GM04504 (cell line): Measurements from ENCODE around the gene LNP1.

Source experiments
- DNase-seq: peaks from one replicate; pipeline ENCODE4 v3.0.0-alpha.2; 2012; ENCODE audit warnings: low read depth

The LNP1 gene

DNA sequence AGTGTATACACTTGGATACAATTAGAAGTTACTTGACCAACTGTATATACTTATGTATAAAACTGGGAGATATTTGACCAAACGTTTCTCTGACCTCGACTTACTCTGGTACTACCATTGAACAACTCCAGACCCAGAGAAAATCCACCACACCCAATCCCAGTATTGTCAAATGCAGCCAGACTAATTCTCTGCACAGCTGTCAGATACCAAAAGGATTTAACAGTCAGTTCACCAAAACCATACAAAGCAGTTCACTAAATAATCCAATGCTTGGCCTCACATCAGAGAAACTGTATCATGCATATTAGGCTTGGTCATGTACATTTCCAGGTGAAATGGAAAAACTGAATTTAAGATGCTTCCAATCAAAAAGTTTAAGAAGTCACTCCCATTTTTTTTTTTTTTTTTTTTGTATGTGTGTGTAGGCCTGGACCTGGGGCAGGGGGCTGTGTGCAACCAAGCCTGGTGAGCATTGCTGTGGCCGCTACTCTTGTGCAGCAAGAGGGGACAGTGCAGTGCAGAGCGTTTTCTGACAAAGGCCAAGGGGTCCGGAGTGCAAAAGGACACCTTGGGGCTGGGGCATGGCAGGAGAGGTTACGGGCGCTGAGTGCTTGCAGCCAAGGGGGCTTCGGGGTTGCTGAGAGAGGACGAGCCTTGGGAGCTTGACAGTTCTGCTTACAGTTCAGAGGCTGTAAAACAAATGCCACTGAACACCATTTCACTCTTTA lies 1.8 kb upstream of the LNP1 start:
- no peak for DNase-seq

DNA sequence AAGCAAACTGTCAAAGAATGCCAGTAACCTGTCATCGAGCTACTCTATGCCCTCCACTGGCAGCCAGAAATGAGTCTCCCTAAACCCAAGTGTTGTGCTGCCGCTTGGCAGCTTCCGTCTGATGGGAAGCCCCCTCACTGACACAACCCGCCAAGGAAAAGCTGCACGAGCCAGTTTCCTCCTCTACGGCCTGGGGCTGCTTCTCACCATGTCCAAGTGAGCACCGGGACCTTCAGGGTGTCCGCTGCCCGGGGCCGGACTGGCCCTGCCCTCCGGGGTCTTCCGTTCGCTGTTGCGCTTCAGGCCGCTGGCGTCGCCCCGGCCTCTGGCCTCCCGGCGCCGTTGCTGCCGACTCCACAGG lies 940 bp upstream of the LNP1 start:
- DNase-seq, result no peak

DNA sequence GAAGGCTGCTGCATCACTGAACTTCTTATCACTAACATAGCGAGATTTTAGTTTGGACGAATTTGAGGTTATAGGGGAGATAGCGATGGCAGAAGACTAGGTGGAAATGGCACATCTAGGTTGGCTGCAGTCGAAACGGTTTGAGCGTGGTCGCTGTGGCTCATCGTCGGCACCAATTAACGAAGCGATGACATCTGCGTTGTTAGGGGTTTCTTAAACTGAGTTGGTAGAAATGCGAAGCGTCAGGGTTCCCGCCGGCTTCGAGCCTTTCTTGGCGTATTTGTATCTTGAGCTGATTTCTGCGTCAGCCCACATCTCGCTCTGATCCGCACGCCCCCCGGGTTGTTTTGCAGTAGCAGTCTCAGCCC lies 319 bp downstream of the LNP1 start:
- no peak for DNase-seq

DNA sequence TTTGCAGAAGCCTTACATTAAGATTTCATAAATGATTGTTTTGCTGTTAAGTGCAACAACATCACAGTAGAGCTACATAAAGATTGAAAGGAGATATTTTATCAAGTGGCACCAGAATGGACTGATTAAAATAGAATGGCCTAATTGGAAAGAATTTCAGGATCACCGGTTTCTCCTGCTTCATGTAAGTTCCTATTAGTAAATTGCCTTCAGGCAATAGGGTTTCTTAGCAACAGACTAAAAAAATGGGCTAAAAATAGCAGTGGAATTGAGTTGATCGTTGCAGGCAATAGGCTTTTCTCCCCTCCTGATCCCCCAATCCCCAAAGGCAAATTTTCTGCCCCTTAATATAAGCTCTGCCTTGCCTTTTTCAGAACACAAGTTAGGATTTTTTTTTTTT lies 917 bp downstream of the LNP1 start:
- DNase-seq, result no peak

DNA sequence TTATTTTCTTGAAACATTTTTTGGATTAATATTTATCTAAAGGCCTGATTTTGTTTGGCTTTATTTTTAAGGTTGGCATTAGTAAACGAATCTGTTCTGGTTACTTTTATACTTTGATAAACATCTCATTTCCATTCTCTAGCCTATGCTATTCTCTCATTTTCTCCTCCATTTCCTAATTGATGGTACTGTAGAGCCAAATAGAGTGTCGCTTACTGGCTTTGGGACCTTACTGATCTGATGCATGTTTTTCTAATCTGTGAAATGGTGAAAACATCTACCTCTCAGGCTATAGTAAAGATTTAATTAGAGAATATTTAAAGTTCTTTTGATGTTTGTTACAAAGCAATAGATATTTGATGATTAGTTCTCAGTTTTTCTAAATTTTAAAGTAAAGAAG lies 1.6 kb downstream of the LNP1 start:
- no peak for DNase-seq

DNA sequence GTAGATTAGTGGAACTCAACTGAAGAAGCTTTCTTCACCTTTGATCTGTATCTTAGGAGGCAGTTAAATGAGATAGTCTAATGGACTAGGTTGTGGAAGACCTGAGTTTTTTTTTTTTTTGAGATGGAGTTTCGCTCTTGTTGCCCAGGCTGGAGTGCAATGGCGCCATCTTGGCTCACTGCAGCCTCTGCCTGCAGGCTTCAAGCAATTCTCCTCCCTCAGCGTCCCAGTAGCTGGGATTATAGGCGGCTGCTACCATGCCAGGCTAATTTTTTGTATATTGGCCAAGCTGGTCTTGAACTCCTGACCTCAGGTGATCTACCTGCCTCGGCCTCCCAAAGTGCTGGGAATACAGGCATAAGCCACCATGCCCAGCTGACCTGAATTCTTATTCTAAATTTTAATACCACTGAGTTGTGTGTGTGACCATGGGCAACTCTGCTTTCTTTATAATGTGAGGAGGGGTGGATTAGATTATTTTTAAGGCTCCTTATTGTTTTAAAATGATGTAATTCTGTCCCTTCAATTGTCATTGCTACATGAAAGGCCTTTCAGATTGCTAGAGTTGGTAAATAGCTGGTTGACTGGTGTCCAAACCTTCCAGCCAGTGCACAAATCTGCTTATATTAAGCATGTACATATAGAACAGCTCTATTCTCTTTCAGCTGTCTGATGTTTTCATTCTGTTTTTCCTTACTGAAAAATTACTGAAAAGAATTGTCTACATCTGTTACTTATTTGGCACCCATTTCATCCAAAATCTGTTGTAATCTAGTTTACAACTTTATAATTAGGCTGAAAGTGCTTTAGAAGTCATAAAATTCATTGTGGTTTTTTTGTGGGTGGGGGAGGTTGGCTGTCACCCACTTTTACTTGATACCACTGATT lies 2.3 kb downstream of the LNP1 start:
- no peak for DNase-seq

DNA sequence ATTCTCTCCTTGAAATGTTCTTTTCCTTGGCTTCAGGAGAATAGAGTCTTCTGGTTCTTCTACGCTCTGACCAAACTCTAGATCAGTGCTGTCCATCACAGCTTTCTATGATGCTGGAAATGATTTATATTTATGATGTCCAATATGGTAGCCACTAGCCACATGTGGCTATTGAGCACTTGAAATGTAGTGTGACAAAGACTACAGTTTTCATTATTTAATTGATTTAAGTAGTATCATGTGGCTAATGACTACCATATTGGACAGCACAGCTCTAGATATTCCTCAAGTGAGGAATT lies 2.9 kb downstream of the LNP1 start:
- DNase-seq, result no peak

DNA sequence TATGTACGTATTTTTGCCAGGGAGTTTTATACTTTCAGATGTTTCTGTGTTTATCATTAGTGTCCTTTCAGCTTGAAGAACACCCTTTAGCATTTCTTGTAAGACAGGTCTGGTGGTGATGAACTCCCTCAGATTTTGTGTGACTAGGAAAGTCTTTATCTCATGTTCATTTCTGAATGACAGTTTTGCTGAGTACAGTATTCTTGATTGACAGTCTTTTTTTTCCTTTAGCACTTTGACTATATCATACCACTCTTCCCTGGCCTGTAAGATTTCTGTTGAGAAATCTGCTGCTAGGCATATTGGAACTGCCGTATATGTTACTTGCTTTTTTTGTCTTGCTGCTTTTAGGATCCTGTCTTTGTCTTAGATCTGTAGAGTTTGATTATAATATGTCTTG lies 5.8 kb downstream of the LNP1 start:
- no peak for DNase-seq

DNA sequence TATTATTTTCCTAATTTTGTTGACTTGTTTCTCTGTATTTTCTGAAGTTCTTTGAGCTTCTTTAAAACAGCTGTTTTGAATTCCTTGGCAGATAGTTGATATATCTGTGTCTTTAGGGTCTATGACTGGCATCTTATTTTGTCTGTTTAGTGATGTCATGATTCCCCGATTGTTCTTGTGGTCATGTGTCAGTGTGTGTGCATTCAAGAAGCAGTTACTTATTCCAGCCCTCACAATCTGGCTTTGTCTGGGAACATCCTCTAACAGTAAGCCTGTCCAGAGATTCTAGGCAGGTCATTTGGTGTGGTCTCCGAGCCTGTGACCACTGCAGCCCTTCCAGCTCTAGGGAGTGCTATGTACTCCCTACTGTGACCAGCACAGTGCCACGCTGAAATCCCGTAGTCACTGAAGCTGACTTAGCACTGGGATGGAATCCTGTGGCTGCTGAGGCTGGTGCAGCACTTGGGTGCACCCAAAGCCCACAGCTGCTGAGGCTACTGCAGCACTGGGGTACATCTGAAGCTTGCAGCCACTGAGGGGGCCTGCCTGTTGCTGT lies 6.7 kb downstream of the LNP1 start:
- DNase-seq, result no peak

DNA sequence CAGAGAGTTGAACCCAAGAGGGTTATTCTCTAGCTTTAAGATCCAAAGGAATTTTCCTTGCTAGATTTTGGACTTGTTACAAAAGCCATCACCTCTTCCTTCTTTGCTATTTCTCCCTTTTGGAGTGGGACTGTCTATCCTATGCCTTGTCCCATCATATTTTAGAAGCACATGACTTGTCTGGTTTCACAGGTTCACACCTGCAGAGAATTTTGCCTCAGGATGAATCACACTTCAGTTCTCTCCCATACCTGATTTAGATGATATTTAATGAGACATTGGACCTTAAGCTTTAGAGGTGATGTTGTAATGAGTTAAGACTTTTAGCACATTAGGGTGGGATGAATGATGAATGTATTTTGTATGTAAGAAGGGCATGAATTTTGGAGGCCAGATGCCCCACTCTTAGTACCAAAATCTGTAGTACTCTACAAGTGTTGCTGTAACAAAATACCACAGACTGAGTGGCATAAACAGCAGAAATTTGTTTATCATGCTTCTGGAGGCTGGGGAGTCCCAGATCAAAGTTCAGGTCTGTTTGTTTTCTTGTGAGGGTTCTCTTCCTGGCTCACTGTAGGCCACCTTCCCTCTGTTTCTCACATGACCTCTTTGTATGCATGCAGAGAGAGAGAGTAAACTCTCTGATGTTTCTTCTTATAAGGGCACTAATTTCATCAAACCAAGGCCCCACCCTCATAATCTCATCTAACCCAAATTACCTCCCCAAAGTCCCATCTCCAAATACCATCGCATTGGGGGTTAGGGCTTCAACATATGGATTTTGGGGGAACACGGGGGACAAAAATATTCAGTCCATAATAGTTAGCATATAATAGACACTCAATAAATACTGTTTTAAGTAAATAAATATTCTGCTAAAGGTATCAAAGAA lies 10.0 kb downstream of the LNP1 start:
- DNase-seq, result no peak

DNA sequence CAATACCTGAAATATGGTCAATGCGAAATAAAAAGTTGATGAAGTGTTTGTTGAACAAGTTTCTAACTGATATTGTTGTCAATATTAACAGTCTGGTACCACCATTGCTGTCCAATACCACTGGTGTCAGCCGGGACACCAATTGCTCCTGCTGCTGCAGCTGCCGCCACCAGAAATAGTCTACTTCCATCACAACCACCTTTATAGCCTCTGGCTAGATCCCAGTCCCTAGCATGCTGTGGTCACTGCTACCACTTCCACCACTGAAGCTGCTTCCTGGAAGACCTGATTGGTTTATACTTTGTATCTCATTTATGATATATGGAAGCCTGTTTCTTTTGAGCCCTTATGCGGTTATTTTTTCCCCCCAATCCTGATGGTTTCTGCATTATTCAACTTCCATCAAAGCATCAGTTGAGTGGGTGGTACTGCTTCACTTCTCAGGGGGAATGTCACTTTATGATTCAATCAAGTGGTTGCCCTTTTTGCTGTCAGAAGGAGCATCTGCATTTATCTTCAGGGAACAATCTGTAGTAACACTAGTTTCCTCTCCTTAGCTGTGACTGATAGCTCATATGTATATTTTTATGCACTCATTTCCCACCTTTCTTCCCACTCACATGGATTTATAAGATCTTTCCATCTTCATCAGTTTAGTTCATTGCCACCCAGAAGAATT lies 11.7 kb downstream of the LNP1 start:
- DNase-seq, result no peak

DNA sequence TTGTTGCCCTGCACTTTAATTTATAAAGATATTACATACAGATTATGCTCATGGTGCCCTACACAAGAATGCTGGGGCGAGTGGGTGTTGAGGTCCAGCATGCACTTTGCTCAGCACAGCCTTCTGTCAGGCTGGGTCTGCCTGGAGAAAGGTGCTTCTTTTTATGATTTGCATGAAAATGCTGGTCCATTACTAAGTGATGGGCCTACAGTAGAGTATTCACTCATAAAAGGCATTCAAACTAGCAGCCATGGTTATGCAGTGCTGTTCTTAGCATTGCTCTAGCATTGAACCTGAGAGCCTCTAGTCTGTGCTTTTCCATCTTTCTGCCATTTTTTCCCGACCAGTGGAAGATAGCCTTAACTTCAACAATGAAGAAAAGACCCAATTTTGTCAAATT lies 12.3 kb downstream of the LNP1 start:
- DNase-seq, result no peak

DNA sequence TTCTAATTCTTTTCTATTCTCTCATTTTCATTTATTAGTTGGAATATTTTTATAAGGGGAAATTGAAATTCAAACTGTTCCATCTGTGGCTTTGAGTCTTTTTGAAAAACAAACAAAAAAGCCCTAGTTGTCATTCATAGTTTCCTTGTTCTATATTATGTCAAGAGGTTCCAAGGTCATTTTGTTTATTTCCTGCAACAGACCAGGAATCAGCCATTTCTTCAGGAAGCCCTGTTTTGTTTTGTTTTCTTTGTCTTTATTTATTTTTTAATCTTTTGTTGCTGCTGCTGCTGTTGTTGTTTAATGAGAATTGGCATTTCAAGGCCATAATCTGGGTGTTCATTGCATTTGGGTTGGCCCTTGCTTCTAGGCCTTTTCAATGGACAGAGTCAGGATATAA lies 14.8 kb downstream of the LNP1 start:
- DNase-seq, result no peak

DNA sequence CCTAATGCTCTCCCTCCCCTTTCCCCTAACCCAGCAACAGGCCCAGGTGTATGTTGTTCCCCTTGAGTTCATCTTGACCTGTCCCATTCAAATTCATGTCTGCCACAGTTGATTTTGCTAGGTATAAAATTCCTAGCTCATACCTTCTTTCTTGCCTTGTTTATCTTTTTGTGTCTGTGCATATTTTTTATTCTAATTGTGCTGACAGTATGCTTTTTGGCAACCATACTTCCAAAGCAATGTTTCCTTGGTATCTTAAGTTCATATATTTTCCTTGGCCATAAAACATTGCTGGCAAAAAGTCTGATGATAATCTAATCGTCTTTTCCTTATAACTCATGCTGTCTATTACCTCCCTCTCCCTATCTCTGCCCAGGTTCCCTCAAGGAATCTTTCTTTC lies 15.5 kb downstream of the LNP1 start:
- DNase-seq, result no peak

DNA sequence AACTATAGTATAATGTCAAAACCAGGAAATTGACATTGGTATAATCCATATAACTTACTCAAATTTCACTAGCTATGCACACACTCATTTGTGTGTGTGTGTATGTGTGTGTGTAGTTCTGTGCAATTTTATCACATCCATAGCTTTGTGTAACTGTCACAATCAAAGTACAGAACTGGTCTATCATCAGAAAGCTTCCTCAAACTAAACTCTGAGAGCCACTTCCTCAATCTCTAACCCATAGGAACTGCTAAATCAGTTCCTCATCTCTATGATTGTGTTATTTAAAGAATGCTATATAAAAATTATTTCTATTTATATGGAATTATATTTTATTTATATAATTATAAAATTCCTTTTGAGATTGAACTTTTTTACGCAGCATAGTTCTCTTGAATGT lies 18.1 kb downstream of the LNP1 start:
- no peak for DNase-seq

DNA sequence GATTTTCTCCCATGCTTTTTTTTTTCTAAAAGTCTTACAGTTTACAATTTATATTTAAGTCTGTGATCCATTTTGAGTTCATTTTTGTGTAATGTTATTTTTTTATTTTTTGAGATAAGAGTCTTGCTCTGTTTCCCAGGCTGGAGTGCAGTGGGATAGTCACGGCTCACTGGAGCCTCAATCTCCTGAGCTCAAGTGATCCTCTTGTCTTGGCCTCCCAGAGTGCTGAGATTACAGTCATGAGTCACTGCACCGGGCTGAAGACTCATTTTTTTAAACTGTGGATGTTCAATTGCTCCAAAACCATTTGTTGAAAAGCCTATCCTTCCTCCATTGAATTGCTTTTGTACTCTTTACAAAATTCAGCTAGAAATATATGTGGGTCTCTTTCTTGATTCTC lies 19.5 kb downstream of the LNP1 start:
- no peak for DNase-seq

DNA sequence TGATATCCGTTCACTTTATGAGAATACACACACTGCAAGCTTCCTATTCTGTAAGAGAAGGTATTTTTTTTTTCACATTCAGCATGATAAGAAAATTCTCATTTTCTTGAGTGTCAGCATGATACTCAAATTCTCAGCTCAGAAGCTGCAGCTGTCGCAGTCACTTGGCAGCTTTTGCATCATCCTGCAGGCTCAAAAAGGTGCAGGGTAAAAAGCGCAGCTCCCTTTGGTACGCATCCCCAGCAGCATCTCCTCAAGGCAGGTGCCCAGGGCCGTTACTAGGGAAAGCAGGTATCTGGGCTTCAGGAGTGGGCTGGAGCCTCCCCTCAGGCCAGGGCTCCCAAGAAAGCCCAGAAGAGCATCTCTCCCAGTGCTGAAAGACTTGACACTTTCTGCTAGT lies 22.3 kb downstream of the LNP1 start:
- DNase-seq, result no peak

DNA sequence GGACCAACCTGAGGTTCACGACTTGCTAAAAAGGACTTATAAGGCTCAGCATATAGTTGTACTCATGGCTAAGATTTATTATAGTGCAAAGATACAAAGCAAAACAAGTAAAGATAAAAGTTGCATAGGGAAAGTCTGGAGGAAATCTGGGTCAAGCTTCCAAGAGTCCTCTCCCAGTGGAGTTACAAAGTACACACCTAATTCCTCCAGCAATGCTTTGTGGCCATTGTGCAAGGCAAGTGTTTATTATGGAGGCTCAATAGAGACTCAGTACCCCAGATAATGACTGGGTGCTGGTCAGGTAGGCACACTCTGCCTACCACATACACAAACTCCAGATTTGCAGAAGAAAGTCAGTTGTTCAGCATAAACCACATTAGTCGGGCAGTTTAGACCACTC lies 22.9 kb downstream of the LNP1 start:
- DNase-seq, result no peak

DNA sequence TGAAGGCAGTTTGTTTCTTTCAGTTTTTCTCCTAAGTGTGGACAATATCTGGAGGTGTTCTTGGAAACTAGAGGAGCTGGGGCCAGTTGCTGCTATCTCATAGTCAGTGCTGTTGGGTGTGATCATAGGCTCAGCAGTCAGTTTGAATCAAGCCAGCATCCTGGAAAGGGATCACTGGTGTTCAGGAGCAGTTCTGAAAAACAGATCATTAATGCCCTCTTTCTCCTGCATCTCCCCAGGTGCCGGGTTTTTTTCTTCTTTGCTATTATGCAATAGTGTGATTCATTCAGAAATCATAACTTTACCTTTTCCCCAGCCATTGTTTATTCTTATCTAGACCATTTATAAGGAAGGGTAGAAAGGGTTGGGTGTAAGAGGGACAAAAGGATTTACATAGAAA lies 24.0 kb downstream of the LNP1 start:
- no peak for DNase-seq

DNA sequence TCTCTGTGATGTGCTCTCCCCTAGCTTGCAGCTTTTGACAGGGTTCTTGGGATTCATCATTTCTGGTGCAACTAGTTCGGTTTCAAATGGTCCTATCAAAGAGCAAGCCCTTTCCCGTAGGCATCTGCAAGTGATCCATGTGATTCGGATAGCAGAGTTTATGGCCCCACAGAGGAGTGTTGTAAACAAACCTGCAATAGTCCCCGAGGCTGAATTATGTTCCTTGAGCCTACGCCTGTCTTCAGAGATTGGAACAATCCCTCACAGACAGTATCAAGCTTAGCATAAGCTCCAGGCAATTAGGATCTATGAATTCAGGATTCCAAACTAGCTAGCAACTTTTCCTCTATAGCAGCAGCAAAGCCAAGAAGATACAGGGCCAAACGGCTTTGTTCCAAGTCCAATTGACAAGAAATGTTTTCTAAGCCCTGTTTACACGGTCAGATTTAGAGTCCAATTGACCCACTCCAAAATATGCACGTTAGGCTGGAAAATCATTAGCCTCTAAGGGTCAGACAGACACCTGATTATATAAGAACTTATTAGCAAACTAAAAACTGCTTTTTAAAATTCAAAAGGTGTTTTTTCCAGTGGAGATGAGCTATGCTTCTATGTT lies 24.8 kb downstream of the LNP1 start:
- no peak for DNase-seq

DNA sequence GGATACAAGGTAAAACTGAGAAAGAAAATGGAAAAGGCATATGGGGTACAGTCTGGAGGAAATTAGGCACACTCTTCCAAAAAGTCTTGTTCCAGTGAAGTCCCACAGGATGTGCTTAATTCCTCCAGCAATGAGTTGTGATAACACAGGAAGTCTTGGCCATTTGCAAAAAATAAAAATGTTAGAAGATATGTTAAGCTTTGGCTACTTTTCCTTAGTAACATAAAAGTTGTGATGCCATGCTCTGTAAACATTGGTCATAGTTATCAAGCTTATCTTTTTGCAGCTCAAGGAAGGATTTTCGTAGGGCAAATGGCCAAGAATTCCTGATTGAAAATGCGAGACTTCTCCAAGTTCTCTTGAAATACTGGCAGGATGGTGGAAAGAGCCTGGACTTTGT lies 26.4 kb downstream of the LNP1 start:
- no peak for DNase-seq
